Measurements from ENCODE around the gene PLCD1. TPM values are rescaled to one million over a fixed set of nuclear protein-coding genes. Genes with fewer than 3 reads are reported as not detected.

The PLCD1 gene
- total RNA-seq, 4 donors from 2014 or later: 43.8 to 48.6 (median 48.0) TPM

DNA sequence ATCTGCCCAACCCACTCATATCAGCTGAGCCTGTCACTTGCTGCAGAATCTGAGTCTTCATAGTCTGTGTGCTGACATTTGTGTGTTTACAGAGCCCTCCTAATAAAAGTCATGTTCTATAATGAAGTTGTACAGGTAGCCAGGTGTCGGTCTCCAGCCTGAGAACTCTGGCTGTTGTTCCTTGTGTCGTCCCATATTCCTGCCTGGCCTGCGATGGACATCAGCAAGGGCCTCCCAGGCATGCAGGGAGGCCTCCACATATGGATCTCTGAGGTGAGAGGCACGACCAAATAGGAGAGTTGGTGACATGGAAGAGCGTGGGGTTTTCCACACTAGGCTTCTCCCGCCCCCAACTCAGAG, 36.0 kb downstream of the PLCD1 start:
- Histone ChIP-seq H3K36me3 (no peaks in the 10 kb centered on the region), H3K27me3 (no peaks in the 10 kb centered on the region), H3K27ac (peak overlapping the region in 3 of 4 donors; percentile 87 to 88 (median 88)), H3K4me3 (peak overlapping the region; percentile 33 to 77 (median 62)), H3K4me1 (peaks cover 0 to 40% (median 24%) of the 10 kb centered on the region in 4 donors), H3K9me3 (no peaks in the 10 kb centered on the region)
- no peak for DNase-seq (ENCODE audit: low spot score in 2 of 2)
- TF ChIP-seq, protein P1, sequence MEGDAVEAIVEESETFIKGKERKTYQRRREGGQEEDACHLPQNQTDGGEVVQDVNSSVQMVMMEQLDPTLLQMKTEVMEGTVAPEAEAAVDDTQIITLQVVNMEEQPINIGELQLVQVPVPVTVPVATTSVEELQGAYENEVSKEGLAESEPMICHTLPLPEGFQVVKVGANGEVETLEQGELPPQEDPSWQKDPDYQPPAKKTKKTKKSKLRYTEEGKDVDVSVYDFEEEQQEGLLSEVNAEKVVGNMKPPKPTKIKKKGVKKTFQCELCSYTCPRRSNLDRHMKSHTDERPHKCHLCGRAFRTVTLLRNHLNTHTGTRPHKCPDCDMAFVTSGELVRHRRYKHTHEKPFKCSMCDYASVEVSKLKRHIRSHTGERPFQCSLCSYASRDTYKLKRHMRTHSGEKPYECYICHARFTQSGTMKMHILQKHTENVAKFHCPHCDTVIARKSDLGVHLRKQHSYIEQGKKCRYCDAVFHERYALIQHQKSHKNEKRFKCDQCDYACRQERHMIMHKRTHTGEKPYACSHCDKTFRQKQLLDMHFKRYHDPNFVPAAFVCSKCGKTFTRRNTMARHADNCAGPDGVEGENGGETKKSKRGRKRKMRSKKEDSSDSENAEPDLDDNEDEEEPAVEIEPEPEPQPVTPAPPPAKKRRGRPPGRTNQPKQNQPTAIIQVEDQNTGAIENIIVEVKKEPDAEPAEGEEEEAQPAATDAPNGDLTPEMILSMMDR (IDR thresholded peaks at IDR 0.05): no peak
- TF ChIP-seq EP300 (IDR thresholded peaks at IDR 0.05) (no peak), POLR2A (IDR thresholded peaks at IDR 0.05) (no peak)
- 57 to 67% methylated on average over 3 to 6 of the region's 6 CpGs for WGBS, 2 donors

- DNase-seq (ENCODE audit: low spot score in 2 of 2): peak in 1 of 2 donors; percentile 6
- WGBS, 2 donors: 87 to 89% methylated on average over 8 of the region's 8 CpGs
Measured at GRCh38 chr3:37993067-37993455, 36.4 kb downstream of the PLCD1 start.

GRCh38 chr3:37992271-37993066, 37.0 kb downstream of the PLCD1 start:
- WGBS, 2 donors: 80 to 86% methylated on average over 9 of the region's 9 CpGs
- no peaks in the 10 kb centered on the region for H3K27me3 ChIP-seq
- TF ChIP-seq, protein P1 (IDR thresholded peaks at IDR 0.05): no peak
- TF ChIP-seq POLR2A (IDR thresholded peaks at IDR 0.05) (no peak), EP300 (IDR thresholded peaks at IDR 0.05) (no peak)
- peak in 1 of 2 donors; percentile 1 for DNase-seq (ENCODE audit: low spot score in 2 of 2)
- peak overlapping the region in 1 of 4 donors; percentile 88 for H3K27ac ChIP-seq
- no peaks in the 10 kb centered on the region for H3K9me3 ChIP-seq
- H3K36me3 ChIP-seq: no peaks in the 10 kb centered on the region
- peaks cover 0 to 30% (median 16%) of the 10 kb centered on the region in 4 donors for H3K4me1 ChIP-seq
- H3K4me3 ChIP-seq: no peak overlapping the region

More at GRCh38 chr3:37993067-37993455, 36.4 kb downstream of the PLCD1 start:
- no peaks in the 10 kb centered on the region for H3K36me3 ChIP-seq
- peaks cover 0 to 36% (median 20%) of the 10 kb centered on the region in 4 donors for H3K4me1 ChIP-seq
- H3K9me3 ChIP-seq: no peaks in the 10 kb centered on the region
- H3K27ac ChIP-seq: peak overlapping the region in 1 of 4 donors; percentile 88
- H3K27me3 ChIP-seq: no peaks in the 10 kb centered on the region
- TF ChIP-seq, protein P1 (IDR thresholded peaks at IDR 0.05): no peak
- no peak for TF ChIP-seq POLR2A (IDR thresholded peaks at IDR 0.05)
- TF ChIP-seq EP300 (IDR thresholded peaks at IDR 0.05): no peak
- no peak overlapping the region for H3K4me3 ChIP-seq

- Histone ChIP-seq H3K4me3 (no peak overlapping the region), H3K27ac (peak overlapping the region in 1 of 4 donors; percentile 88), H3K9me3 (no peaks in the 10 kb centered on the region), H3K36me3 (no peaks in the 10 kb centered on the region), H3K4me1 (peaks cover 0 to 29% (median 13%) of the 10 kb centered on the region in 4 donors), H3K27me3 (no peaks in the 10 kb centered on the region)
- peak in 1 of 2 donors; percentile 9 for DNase-seq (ENCODE audit: low spot score in 2 of 2)
- WGBS, 2 donors: 82 to 85% methylated on average over 7 of the region's 7 CpGs
- TF ChIP-seq EP300 (IDR thresholded peaks at IDR 0.05) (no peak), POLR2A (IDR thresholded peaks at IDR 0.05) (no peak)
- TF ChIP-seq, protein P1 (IDR thresholded peaks at IDR 0.05): no peak
Measured at GRCh38 chr3:37991823-37992222, 37.6 kb downstream of the PLCD1 start.

- H3K9me3 ChIP-seq: no peaks in the 10 kb centered on the region
- peaks cover 0 to 26% (median 12%) of the 10 kb centered on the region in 4 donors for H3K4me1 ChIP-seq
- H3K4me3 ChIP-seq: no peak overlapping the region
- no peaks in the 10 kb centered on the region for H3K27me3 ChIP-seq
- H3K27ac ChIP-seq: peak overlapping the region in 1 of 4 donors; percentile 88
- H3K36me3 ChIP-seq: no peaks in the 10 kb centered on the region
- TF ChIP-seq, protein P1 (IDR thresholded peaks at IDR 0.05): no peak
- TF ChIP-seq POLR2A (IDR thresholded peaks at IDR 0.05) (no peak), EP300 (IDR thresholded peaks at IDR 0.05) (no peak)
- WGBS, 2 donors: 39 to 42% methylated on average over 6 of the region's 6 CpGs
- DNase-seq (ENCODE audit: low spot score in 2 of 2): no peak
Measured at GRCh38 chr3:37991109-37991508, 38.3 kb downstream of the PLCD1 start.
